ENCODE results near the gene PBLD.

Gene PBLD

DNA sequence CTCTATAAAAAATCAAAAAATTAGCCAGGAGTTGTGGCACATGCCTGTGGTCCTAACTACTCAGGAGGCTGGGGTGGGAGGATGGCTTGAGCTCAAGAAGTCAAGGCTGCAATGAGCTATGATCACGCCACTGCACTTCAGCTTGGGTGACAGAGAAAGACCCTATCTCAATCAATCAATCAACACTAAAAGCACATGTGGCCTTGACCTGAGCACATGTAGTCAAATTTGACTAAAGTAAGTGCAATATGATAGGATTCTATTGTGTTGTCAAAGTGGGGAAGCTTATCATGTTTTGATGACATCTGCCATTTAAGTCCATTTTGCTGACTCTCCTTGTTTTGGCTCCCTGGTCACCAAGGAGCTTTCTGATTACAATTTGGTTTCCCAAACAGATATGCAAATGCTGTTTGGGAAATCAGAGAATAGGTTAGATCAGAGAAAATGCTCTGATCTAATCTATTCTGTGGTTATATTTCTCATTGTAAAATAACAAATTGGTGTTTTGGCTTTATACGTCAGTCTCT, 57.1 kb downstream of the PBLD start:
- Histone ChIP-seq H3K4me1 (ENCODE audit: control insufficient read depth, low read length) (no peaks in the 10 kb centered on the region), H3K27ac (ENCODE audit: low read depth, low read length) (no peak overlapping the region), H3K27me3 (ENCODE audit: control insufficient read depth, low read length) (no peaks in the 10 kb centered on the region), H4K20me1 (ENCODE audit: control insufficient read depth, insufficient read depth, low read depth, low read length) (no peaks in the 10 kb centered on the region), H3K9me3 (ENCODE audit: control insufficient read depth, insufficient read depth, low read length) (peaks cover 13% of the 10 kb centered on the region; the same call in 1 of the 2 replicates), H3K4me3 (ENCODE audit: low read length) (no peak overlapping the region), H3F3A (ENCODE audit: control insufficient read depth, insufficient read depth) (no peaks in the 10 kb centered on the region), H3K79me2 (ENCODE audit: control insufficient read depth, low read length) (no peaks in the 10 kb centered on the region), H3K9me2 (replicated peaks; ENCODE audit: control insufficient read depth, low read length) (no peaks in the 10 kb centered on the region), H3K4me2 (ENCODE audit: low read length) (no peak overlapping the region), H3K36me3 (ENCODE audit: control insufficient read depth, low read length) (no peaks in the 10 kb centered on the region)
- TF ChIP-seq EZH2phosphoT487 (IDR thresholded peaks at IDR 0.05; ENCODE audit: borderline replicate concordance, low read length) = no peak
- TF ChIP-seq, protein P1, sequence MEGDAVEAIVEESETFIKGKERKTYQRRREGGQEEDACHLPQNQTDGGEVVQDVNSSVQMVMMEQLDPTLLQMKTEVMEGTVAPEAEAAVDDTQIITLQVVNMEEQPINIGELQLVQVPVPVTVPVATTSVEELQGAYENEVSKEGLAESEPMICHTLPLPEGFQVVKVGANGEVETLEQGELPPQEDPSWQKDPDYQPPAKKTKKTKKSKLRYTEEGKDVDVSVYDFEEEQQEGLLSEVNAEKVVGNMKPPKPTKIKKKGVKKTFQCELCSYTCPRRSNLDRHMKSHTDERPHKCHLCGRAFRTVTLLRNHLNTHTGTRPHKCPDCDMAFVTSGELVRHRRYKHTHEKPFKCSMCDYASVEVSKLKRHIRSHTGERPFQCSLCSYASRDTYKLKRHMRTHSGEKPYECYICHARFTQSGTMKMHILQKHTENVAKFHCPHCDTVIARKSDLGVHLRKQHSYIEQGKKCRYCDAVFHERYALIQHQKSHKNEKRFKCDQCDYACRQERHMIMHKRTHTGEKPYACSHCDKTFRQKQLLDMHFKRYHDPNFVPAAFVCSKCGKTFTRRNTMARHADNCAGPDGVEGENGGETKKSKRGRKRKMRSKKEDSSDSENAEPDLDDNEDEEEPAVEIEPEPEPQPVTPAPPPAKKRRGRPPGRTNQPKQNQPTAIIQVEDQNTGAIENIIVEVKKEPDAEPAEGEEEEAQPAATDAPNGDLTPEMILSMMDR (IDR thresholded peaks at IDR 0.05; ENCODE audit: low read depth, low read length, poor library complexity, severe bottlenecking) = no peak

DNA sequence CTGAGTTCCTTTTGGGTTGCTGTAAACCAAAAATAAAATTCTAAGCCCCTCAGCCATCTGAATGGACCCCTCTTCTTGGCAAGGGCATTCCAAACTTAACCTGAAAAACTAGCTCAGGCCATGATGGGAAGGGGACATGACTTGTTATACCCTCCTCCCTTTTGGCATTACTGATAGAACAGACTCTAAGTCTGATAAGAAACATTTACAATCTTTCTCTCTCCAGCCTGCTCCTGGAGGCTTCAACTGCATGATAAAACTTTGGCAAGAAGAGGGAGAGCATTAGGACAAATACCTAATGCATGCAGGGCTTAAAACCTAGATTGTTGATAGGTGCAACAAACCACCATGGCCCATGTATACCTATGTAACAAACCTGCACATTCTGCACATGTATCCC, 59.9 kb downstream of the PBLD start:
- Histone ChIP-seq H3K4me2 (ENCODE audit: low read length) (no peak overlapping the region), H4K20me1 (ENCODE audit: control insufficient read depth, insufficient read depth, low read depth, low read length) (no peaks in the 10 kb centered on the region), H3K4me3 (ENCODE audit: low read length) (no peak overlapping the region), H3K79me2 (ENCODE audit: control insufficient read depth, low read length) (no peaks in the 10 kb centered on the region), H3K9me3 (ENCODE audit: control insufficient read depth, insufficient read depth, low read length) (peaks cover 5% of the 10 kb centered on the region; the same call in 1 of the 2 replicates), H3K4me1 (ENCODE audit: control insufficient read depth, low read length) (no peaks in the 10 kb centered on the region), H3F3A (ENCODE audit: control insufficient read depth, insufficient read depth) (no peaks in the 10 kb centered on the region), H3K27me3 (ENCODE audit: control insufficient read depth, low read length) (no peaks in the 10 kb centered on the region), H3K27ac (ENCODE audit: low read depth, low read length) (no peak overlapping the region), H3K36me3 (ENCODE audit: control insufficient read depth, low read length) (no peaks in the 10 kb centered on the region), H3K9me2 (replicated peaks; ENCODE audit: control insufficient read depth, low read length) (no peaks in the 10 kb centered on the region)
- TF ChIP-seq, protein P1 (IDR thresholded peaks at IDR 0.05; ENCODE audit: low read depth, low read length, poor library complexity, severe bottlenecking) = no peak
- no peak for TF ChIP-seq EZH2phosphoT487 (IDR thresholded peaks at IDR 0.05; ENCODE audit: borderline replicate concordance, low read length)

DNA sequence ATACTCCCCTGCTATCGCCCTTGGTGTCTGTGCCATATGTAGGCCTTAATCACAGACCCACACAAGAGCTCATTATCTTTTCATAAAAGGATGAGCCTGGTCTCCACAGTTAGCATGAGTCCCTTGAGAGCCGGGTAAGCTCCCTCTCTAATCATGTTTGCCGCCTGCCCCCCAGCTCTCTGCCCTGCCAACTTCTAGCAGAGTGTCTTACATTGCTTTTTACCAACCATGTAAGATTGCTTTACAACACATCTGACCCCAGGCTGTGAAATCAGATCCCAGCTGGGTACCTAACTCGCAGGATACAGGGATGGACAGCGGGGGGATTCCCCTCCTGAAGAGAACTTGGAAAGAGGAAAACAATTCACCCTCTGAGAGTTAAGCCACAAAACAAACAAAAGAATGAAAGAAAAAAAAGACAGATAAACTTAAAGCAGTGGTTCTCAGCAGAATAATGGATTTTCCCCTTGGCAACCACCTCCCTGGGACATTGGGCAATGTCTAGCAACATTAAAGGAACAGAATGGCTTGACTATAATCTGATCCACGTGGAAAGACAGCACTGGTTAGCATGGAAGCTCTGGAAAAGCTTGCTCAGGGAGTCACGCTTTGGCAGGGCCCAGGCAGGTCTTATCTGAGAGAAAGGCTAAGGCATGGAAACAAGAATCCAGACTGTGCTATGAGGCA, 61.4 kb downstream of the PBLD start:
- H3K9me2 ChIP-seq (replicated peaks; ENCODE audit: control insufficient read depth, low read length) = no peaks in the 10 kb centered on the region
- H3K4me2 ChIP-seq (ENCODE audit: low read length) = no peak overlapping the region
- TF ChIP-seq EZH2phosphoT487 (IDR thresholded peaks at IDR 0.05; ENCODE audit: borderline replicate concordance, low read length) = no peak
- TF ChIP-seq, protein P1 (IDR thresholded peaks at IDR 0.05; ENCODE audit: low read depth, low read length, poor library complexity, severe bottlenecking) = no peak
- H3K36me3 ChIP-seq (ENCODE audit: control insufficient read depth, low read length) = no peaks in the 10 kb centered on the region
- H3K27me3 ChIP-seq (ENCODE audit: control insufficient read depth, low read length) = no peaks in the 10 kb centered on the region
- H3K4me1 ChIP-seq (ENCODE audit: control insufficient read depth, low read length) = no peaks in the 10 kb centered on the region
- H3K79me2 ChIP-seq (ENCODE audit: control insufficient read depth, low read length) = no peaks in the 10 kb centered on the region
- H3K27ac ChIP-seq (ENCODE audit: low read depth, low read length) = no peak overlapping the region
- H3K9me3 ChIP-seq (ENCODE audit: control insufficient read depth, insufficient read depth, low read length) = no peaks in the 10 kb centered on the region
- no peak overlapping the region for H3K4me3 ChIP-seq (ENCODE audit: low read length)
- H3F3A ChIP-seq (ENCODE audit: control insufficient read depth, insufficient read depth) = no peaks in the 10 kb centered on the region
- H4K20me1 ChIP-seq (ENCODE audit: control insufficient read depth, insufficient read depth, low read depth, low read length) = no peaks in the 10 kb centered on the region
